ENCODE data around the gene CHPT1. TPM values are rescaled to one million over a fixed set of nuclear protein-coding genes. Genes with fewer than 3 reads are reported as not detected.

The CHPT1 gene
- total RNA-seq, 2 donors from 2014 or later = 62.0 to 74.2 TPM

GRCh38 chr12:101713059-101713682 lies 15.7 kb downstream of the CHPT1 start:
- 40 to 71% methylated on average over 5 of the region's 5 CpGs for WGBS, 2 donors
- H3K4me1 ChIP-seq = peaks cover 6% of the 10 kb centered on the region
- H3K4me3 ChIP-seq = no peak overlapping the region
- intact Hi-C loops (cut with DNase I) = no loop called here
- DNase-seq = peak in 2 of 4 donors; percentile 25 to 27
- H3K36me3 ChIP-seq (replicated peaks in 1 of 2; ENCODE audit: insufficient read depth in 1 of 2, low read depth in 2 of 2) = no peaks in the 10 kb centered on the region
- H3K27me3 ChIP-seq = no peaks in the 10 kb centered on the region
- H3K27ac ChIP-seq = peak overlapping the region in 1 of 4 donors; percentile 36
- TF ChIP-seq CTCF (IDR thresholded peaks at IDR 0.05) (no peak), POLR2A (IDR thresholded peaks at IDR 0.05) (no peak)
- H3K9me3 ChIP-seq = no peaks in the 10 kb centered on the region
- no peak for ATAC-seq

GRCh38 chr12:101713930-101714329 lies 16.5 kb downstream of the CHPT1 start:
- TF ChIP-seq POLR2A (IDR thresholded peaks at IDR 0.05) (no peak), CTCF (IDR thresholded peaks at IDR 0.05) (no peak)
- H3K27me3 ChIP-seq = no peaks in the 10 kb centered on the region
- no peak overlapping the region for H3K27ac ChIP-seq
- no peak for DNase-seq
- H3K36me3 ChIP-seq (replicated peaks in 1 of 2; ENCODE audit: insufficient read depth in 1 of 2, low read depth in 2 of 2) = no peaks in the 10 kb centered on the region
- WGBS, 2 donors = 84 to 87% methylated on average over 2 of the region's 2 CpGs
- intact Hi-C loops (cut with DNase I) = no loop called here
- H3K9me3 ChIP-seq = no peaks in the 10 kb centered on the region
- ATAC-seq = no peak
- peaks cover 6% of the 10 kb centered on the region for H3K4me1 ChIP-seq
- no peak overlapping the region for H3K4me3 ChIP-seq

- ATAC-seq (no peak), DNase-seq (no peak)
- no peak overlapping the region for H3K27ac ChIP-seq
- no peaks in the 10 kb centered on the region for H3K9me3 ChIP-seq
- TF ChIP-seq POLR2A (IDR thresholded peaks at IDR 0.05) = no peak
- TF ChIP-seq CTCF (IDR thresholded peaks at IDR 0.05) = no peak
- no peaks in the 10 kb centered on the region for H3K27me3 ChIP-seq
- intact Hi-C loops (cut with DNase I) = no loop called here
- H3K36me3 ChIP-seq (replicated peaks in 1 of 2; ENCODE audit: insufficient read depth in 1 of 2, low read depth in 2 of 2) = no peaks in the 10 kb centered on the region
- peaks cover 6% of the 10 kb centered on the region for H3K4me1 ChIP-seq
- H3K4me3 ChIP-seq = no peak overlapping the region
- 74 to 85% methylated on average over 3 of the region's 3 CpGs for WGBS, 2 donors
Measured at GRCh38 chr12:101714877-101715444, 17.5 kb downstream of the CHPT1 start.

GRCh38 chr12:101719566-101719965 lies 22.1 kb downstream of the CHPT1 start:
- H3K4me3 ChIP-seq = no peak overlapping the region
- no peaks in the 10 kb centered on the region for H3K4me1 ChIP-seq
- no peaks in the 10 kb centered on the region for H3K27me3 ChIP-seq
- DNase-seq = no peak
- peaks cover 0 to 1% of the 10 kb centered on the region in 2 donors for H3K36me3 ChIP-seq (replicated peaks in 1 of 2; ENCODE audit: insufficient read depth in 1 of 2, low read depth in 2 of 2)
- no peak for ATAC-seq
- H3K27ac ChIP-seq = no peak overlapping the region
- intact Hi-C loops (cut with DNase I) = no loop called here
- no peak for TF ChIP-seq CTCF (IDR thresholded peaks at IDR 0.05)
- H3K9me3 ChIP-seq = no peaks in the 10 kb centered on the region

DNA sequence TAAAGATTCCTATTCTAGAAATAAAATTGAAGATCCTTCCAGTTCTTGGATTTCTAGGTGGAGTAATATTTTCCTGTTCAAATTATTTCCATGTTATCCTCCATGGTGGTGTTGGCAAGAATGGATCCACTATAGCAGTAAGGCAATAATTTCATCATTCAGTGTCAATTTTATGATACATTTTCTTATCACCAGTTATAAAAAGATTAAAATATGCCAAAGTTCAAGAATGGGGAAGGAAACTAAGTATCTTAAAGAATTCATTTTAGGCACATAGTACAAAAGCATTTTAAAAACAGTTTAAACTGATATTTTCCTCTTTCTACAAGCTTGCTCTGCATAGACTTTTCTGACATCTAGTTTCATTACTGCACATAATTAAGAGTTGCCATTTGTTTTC lies 22.7 kb downstream of the CHPT1 start:
- Histone ChIP-seq H3K9me3 (no peaks in the 10 kb centered on the region), H3K4me1 (no peaks in the 10 kb centered on the region), H3K27me3 (no peaks in the 10 kb centered on the region), H3K27ac (no peak overlapping the region), H3K36me3 (replicated peaks in 1 of 2; ENCODE audit: insufficient read depth in 1 of 2, low read depth in 2 of 2) (peaks cover 0 to 1% of the 10 kb centered on the region in 2 donors), H3K4me3 (no peak overlapping the region)
- ATAC-seq (no peak), DNase-seq (no peak)
- intact Hi-C loops (cut with DNase I) = no loop called here
- TF ChIP-seq POLR2A (IDR thresholded peaks at IDR 0.05) = no peak
- TF ChIP-seq CTCF (IDR thresholded peaks at IDR 0.05) = no peak
